Measurements from ENCODE around the gene RHOF. TPM values are rescaled to one million over a fixed set of nuclear protein-coding genes. Genes with fewer than 3 reads are reported as not detected.
A peak's percentile ranks its signal among the peaks of the same experiment; 100 is the strongest.

RHOF gene
- total RNA-seq, 1 donor from 2014 or later: 16.5 TPM

GRCh38 chr12:121770388-121770787, 23.1 kb downstream of the RHOF start:
- Histone ChIP-seq H3K27ac (peak overlapping the region; percentile 84), H3K27me3 (no peaks in the 10 kb centered on the region), H3K36me3 (no peaks in the 10 kb centered on the region), H3K4me1 (peaks cover 35% of the 10 kb centered on the region), H3K9me3 (no peaks in the 10 kb centered on the region), H3K4me3 (no peak overlapping the region)
- intact Hi-C loops (cut with DNase I): no loop called here
- TF ChIP-seq CTCF (IDR thresholded peaks at IDR 0.05): no peak
- no peak for TF ChIP-seq POLR2AphosphoS5 (IDR thresholded peaks at IDR 0.05; ENCODE audit: insufficient read depth in 1 of 2, low read depth in 1 of 2)
- TF ChIP-seq POLR2A (IDR thresholded peaks at IDR 0.05): no peak
- DNase-seq (ENCODE audit: extremely low spot score in 2 of 2): no peak

GRCh38 chr12:121769831-121770301, 23.6 kb downstream of the RHOF start:
- no peak for DNase-seq (ENCODE audit: extremely low spot score in 2 of 2)
- no peak for TF ChIP-seq POLR2A (IDR thresholded peaks at IDR 0.05)
- no peak for TF ChIP-seq CTCF (IDR thresholded peaks at IDR 0.05)
- Histone ChIP-seq H3K36me3 (no peaks in the 10 kb centered on the region), H3K27me3 (no peaks in the 10 kb centered on the region), H3K4me3 (no peak overlapping the region), H3K27ac (peak overlapping the region; percentile 84), H3K9me3 (no peaks in the 10 kb centered on the region), H3K4me1 (peaks cover 40% of the 10 kb centered on the region)
- intact Hi-C loops (cut with DNase I): no loop called here

- no peak for DNase-seq (ENCODE audit: extremely low spot score in 2 of 2)
- Histone ChIP-seq H3K9me3 (no peaks in the 10 kb centered on the region), H3K27me3 (no peaks in the 10 kb centered on the region), H3K4me1 (peaks cover 41% of the 10 kb centered on the region), H3K27ac (peak overlapping the region; percentile 84), H3K36me3 (no peaks in the 10 kb centered on the region), H3K4me3 (no peak overlapping the region)
- intact Hi-C loops (cut with DNase I): no loop called here
- TF ChIP-seq POLR2AphosphoS5 (IDR thresholded peaks at IDR 0.05; ENCODE audit: insufficient read depth in 1 of 2, low read depth in 1 of 2) (no peak), POLR2A (IDR thresholded peaks at IDR 0.05) (no peak), CTCF (IDR thresholded peaks at IDR 0.05) (no peak)
These were observed 24.1 kb downstream of the RHOF start for GRCh38 chr12:121769297-121769830.

GRCh38 chr12:121767525-121768016, 25.9 kb downstream of the RHOF start:
- Histone ChIP-seq H3K4me3 (peak overlapping the region in 1 of 2 donors; percentile 19), H3K27ac (peak overlapping the region; percentile 84), H3K9me3 (no peaks in the 10 kb centered on the region), H3K4me1 (peaks cover 43% of the 10 kb centered on the region), H3K36me3 (no peaks in the 10 kb centered on the region), H3K27me3 (no peaks in the 10 kb centered on the region)
- DNase-seq (ENCODE audit: extremely low spot score in 2 of 2): no peak
- no peak for TF ChIP-seq POLR2A (IDR thresholded peaks at IDR 0.05)
- peak in 1 of 2 donors; percentile 63 for TF ChIP-seq POLR2AphosphoS5 (IDR thresholded peaks at IDR 0.05; ENCODE audit: insufficient read depth in 1 of 2, low read depth in 1 of 2)
- intact Hi-C loops (cut with DNase I): no loop called here

- intact Hi-C loops (cut with DNase I): no loop called here
- TF ChIP-seq POLR2AphosphoS5 (IDR thresholded peaks at IDR 0.05; ENCODE audit: insufficient read depth in 1 of 2, low read depth in 1 of 2) (no peak), POLR2A (IDR thresholded peaks at IDR 0.05) (no peak), CTCF (IDR thresholded peaks at IDR 0.05) (no peak)
- Histone ChIP-seq H3K4me1 (peaks cover 54% of the 10 kb centered on the region), H3K9me3 (no peaks in the 10 kb centered on the region), H3K4me3 (no peak overlapping the region), H3K27ac (peak overlapping the region; percentile 84), H3K27me3 (no peaks in the 10 kb centered on the region), H3K36me3 (no peaks in the 10 kb centered on the region)
- DNase-seq (ENCODE audit: extremely low spot score in 2 of 2): no peak
These were observed 27.0 kb downstream of the RHOF start for GRCh38 chr12:121766290-121767039.

Data from vagina (tissue), 2 donors.